Occipital lobe (tissue), 3 donors: ENCODE measurements around the gene CDH3. TPM values are rescaled to one million over a fixed set of nuclear protein-coding genes. Genes with fewer than 3 reads are reported as not detected.

Experiments used
- DNase-seq: peaks from one replicate; lab custom pipeline; 2025; lab: John Stamatoyannopoulos, UW
- small RNA-seq: library from RNA; depleted of rRNA; stranded (forward); fragments of <200 nt; gene quantifications from one replicate; pipeline ENCODE3, GENCODE V24; 2014
- total RNA-seq: library from RNA; depleted of rRNA; stranded (reverse); fragments of >200 nt; gene quantifications from one replicate; pipeline ENCODE4 v1.2.3, GENCODE V29; 2014

The CDH3 gene
- total RNA-seq, 1 donor from 2014 or later = 7.5 TPM

DNA sequence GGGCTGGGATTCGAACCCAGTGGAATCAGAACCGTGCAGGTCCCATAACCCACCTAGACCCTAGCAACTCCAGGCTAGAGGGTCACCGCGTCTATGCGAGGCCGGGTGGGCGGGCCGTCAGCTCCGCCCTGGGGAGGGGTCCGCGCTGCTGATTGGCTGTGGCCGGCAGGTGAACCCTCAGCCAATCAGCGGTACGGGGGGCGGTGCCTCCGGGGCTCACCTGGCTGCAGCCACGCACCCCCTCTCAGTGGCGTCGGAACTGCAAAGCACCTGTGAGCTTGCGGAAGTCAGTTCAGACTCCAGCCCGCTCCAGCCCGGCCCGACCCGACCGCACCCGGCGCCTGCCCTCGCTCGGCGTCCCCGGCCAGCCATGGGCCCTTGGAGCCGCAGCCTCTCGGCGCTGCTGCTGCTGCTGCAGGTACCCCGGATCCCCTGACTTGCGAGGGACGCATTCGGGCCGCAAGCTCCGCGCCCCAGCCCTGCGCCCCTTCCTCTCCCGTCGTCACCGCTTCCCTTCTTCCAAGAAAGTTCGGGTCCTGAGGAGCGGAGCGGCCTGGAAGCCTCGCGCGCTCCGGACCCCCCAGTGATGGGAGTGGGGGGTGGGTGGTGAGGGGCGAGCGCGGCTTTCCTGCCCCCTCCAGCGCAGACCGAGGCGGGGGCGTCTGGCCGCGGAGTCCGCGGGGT, 92.1 kb downstream of the CDH3 start, which contains the start of gene CDH1:
Gene CDH1 (plus strand): TSS at position 247 of the 684 bp plus-strand sequence. CDS start 124 bp downstream, at position 371.
- DNase-seq = no peak

DNA sequence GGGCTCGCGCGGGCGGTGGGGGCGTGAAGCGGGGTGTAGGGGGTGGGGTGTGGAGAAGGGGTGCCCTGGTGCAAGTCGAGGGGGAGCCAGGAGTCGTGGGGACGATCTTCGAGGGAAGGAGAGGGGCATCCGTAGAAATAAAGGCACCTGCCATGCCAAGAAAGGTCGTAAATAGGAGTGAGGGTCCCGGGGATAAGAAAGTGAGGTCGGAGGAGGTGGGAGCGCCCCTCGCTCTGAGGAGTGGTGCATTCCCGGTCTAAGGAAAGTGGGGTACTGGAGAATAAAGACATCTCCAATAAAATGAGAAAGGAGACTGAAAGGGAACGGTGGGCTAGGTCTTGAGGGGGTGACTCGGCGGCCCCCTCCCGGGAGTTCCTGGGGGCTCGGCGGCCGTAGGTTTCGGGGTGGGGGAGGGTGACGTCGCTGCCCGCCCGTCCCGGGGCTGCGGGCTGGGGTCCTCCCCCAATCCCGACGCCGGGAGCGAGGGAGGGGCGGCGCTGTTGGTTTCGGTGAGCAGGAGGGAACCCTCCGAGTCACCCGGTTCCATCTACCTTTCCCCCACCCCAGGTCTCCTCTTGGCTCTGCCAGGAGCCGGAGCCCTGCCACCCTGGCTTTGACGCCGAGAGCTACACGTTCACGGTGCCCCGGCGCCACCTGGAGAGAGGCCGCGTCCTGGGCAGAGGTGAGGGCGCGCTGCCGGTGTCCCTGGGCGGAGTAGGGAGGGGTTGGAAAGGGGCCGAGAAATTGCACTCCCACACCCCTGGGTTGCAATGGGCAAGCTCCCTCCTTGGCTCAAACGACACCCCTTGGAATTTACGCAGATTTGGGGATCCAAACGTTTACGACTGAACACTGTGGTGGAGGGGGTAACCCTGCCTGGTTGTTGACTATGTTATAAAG, 92.9 kb downstream of the CDH3 start:
- DNase-seq = no peak

DNA sequence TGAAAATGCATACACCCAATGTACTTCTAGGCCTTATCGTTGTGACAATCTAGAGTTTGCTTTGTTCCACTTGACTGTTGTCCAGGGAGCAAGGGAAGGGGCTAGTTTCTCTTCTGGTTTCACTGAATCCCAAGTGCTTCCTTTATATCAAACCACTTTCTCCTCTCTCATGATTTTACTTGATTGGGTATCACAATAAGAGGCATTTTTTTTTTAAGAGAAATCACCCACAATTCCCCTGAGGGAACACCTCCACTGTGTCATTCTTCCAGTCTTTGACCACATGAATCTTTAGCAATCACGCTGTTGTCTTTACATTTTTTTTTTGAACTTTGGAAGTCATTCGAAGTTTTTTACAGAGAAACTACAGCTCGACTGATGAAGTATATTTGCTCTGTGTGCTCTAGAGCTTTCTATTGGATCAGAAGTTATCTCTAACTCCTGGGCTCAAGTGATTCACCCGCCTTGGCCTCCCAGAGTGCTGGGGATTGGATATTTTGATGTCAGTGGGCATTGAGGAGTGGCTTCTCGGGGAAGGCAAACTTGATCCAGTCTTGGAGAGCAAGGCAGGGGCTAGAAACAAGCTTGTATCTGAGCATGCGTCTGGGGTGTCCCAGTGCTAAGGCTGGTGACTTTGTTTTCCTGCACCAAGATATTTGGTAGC, 95.0 kb downstream of the CDH3 start:
- no peak for DNase-seq

DNA sequence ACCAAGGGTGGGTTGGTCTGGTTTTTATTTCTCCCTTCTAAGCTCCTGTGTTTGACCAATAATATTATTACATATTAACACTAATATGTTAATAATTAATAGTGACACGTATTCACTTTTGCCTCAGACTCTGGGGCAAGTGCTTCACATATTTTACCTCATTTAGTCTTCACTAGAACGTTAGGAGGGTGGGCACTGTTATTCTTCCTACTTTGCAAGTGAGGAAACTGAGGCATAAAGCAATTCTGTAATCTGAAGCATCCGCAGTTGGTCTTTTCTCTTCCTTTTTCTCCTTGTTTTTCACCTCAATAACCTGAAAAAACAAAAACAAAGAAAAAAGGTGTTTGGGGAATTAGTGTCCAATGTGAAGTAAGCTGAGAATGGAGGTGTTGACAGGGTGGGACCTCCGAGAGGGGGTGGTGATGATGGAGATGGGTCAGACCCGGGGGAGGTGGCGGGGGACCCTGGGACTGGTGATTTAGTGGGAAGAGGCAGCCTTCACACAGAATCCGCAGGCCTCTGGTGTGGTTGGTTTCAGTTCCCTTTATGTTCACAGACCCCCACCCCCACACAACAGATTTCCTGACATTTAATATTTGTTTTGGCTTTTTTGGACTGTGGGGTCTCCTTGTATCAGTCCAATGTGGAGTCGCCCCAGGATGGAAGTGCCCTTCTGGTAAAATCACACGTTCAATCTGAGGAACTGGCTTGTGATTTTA, 95.7 kb downstream of the CDH3 start:
- DNase-seq = no peak

DNA sequence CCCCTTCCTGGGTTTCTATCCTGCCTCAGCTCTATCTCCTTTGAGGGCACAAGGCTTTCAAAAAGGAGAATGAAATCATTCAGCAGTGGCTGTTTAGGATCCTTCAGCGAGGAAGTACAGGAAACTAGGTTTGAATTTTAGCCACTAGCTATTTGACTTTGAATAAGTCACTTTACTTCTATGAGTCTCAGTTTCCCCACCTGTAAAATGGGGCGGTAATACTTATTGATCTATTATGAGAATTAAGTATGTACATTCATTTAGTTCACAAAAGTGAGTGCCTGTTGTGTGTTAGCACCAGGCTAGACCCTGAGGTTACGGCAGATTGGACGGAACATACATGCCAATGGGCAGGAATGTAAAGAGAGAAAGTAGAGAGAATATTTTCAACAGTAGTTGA, 98.6 kb downstream of the CDH3 start:
- DNase-seq = no peak

DNA sequence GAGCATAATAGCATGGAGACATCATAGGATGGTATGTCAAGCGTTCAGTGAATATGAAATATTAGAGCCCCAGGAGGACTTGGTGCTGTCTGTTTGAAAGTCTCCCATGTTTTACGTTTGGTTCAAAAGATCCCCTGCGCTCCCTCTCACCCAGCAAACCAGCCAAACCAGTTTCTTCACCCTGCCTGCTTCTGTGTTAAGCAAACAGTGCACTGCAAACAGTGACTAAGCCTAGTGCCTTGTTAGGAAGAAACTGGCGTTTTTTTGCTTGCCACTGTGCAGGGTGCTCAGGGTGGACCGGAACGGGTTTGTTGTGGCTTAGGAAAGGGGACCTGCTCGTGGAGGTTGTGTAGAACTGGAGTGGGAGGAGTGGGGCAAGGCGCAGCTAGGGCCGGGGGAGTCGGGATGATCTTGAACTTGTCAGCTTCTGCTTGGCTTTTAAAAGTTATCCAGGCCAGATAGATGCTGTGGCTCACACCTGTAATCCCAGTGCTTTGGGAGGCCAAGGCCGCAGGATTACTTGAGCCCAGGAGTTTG, 99.7 kb downstream of the CDH3 start:
- DNase-seq = no peak

DNA sequence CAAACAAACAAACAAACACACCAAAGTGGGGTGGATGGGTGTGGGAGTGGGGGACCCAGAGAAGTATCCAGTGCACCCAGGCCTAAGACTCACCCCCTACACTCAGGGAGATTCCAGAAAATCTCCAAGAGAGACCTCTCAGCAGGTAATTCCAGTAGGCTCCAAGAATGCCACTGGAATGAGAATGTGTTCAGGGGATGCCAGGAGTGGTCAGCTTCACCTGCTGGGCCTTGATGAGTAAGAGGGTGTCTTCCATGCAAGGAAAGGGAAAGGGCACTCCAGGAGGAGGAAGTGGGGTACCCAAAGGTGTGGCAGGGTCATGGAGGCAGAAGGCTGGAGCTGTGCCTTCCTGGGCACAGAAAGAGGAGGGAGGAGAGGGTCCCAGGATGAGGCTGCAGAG, 101.8 kb downstream of the CDH3 start:
- no peak for DNase-seq

DNA sequence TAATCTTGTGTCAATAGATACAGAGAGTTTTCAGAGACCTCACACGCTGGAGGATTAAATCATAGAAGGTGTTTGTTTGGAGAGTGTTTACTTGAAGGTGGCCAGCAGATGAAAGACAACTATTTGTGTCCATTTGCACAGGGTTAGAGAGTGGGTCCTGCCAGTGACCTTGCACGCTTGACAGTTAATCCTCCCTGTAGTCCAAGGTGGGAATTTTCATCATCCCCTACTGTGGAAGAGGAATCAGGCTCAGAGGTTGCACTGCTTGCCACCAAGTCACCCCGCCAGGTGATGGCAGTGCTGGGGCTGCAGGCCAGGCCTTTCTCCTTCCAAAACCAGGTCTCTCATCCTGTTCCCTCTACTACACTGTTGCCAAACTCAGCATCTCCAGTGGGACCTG, 104.3 kb downstream of the CDH3 start:
- no peak for DNase-seq

Small RNAs within 50 kb of the gene (small RNA-seq; reads per million reads assigned to genes)
- gene HSPE1P5 (not detected), gene RF01233 (not detected), gene RNA5SP429 (not detected)

Other genes starting within 250 kb of the CDH3 start
- gene SMPD3, start 196.8 kb upstream of the CDH3 start, total RNA-seq = 67.2 TPM
- gene ZFP90, start 106.0 kb upstream of the CDH3 start, total RNA-seq = 89.4 TPM
- 1.1 TPM for gene CDH1, start 92.0 kb downstream of the CDH3 start, total RNA-seq
- 30.1 TPM for gene TANGO6, start 198.2 kb downstream of the CDH3 start, total RNA-seq